ENCODE data around the gene NFATC1.

The NFATC1 gene

DNA sequence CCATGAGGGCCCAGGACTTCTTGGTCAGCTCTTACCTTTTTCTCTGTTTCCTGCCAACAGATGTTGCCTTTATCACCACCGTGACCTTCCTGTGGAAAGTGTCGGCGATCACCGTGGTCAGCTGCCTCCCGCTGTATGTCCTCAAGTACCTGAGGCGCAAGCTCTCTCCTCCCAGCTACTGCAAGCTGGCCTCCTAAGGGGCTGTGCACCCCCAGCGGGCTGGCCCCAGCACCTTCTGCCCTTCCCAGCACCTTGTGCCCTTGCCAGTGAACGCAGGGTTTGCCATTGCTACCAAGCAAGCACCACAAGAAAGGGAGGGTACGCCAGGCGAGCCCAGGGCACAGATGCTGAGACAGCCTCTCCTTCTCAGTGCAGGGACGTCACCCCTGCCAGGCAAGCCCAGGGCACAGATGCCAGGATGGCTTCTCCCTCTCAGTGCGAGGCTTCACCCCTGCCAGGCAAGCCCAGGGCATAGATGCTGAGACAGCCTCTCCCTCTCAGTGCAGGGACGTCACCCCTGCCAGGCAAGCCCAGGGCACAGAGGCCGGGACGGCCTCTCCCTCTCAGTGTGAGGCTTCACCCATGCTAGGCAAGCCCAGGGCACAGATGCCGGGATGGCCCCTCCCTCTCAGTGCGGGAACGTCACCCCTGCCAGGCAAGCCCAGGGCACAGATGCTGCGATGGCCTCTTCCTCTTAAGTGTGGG is 18.4 kb upstream of the NFATC1 start:
- Histone ChIP-seq H3K27ac (ENCODE audit: low read length) (no peak overlapping the region), H3K4me1 (ENCODE audit: control insufficient read depth in 1 of 2, insufficient read depth in 2 of 2, low read length in 2 of 2) (peaks cover 0 to 3% of the 10 kb centered on the region in 2 donors), H3K4me3 (ENCODE audit: low read depth in 1 of 2, low read length in 2 of 2) (no peak overlapping the region), H3K36me3 (ENCODE audit: control insufficient read depth in 1 of 2, insufficient read depth in 2 of 2, low read length in 2 of 2) (peaks cover 3 to 22% of the 10 kb centered on the region in 2 donors), H3K9me3 (ENCODE audit: control insufficient read depth in 1 of 2, low read length in 2 of 2) (no peaks in the 10 kb centered on the region), H3K27me3 (ENCODE audit: low read depth, low read length) (no peaks in the 10 kb centered on the region)

DNA sequence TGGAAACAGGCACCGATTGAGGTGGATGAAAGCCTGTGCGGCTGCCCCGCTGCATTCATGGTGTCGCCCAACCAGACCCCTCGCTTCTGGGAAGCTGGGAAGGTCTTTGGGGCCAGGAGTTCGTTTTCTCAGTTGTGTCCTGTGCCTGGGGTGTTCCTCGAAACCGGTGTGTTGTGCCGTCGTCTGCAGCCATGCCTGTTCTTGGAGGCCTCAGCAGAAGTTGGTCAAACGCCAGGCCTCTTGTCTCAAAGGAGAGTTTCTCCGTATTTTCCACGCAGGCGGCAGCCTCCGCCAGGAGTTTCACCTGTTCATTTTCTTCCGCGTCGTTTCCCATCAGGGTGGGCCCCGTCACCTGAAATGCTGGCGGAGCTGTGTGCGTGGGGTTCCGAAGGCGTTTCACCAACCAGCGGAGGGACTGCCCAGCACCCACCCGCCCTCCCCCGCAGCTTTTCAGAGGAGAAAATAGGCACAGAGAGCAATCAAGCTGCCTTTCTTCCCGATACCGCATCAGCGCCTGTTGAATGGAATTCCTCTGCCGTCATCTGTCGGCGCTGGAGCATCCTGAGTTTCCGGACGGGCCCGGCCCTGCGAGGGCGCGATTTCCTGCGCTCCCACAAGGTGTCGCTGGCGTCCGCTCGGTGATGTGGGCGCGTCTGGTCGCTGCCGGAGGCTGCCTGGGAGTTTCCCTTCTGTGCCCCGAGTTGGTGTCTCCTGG is 17.0 kb upstream of the NFATC1 start:
- H3K27ac ChIP-seq (ENCODE audit: low read length): no peak overlapping the region
- peaks cover 3 to 21% of the 10 kb centered on the region in 2 donors for H3K36me3 ChIP-seq (ENCODE audit: control insufficient read depth in 1 of 2, insufficient read depth in 2 of 2, low read length in 2 of 2)
- no peak overlapping the region for H3K4me3 ChIP-seq (ENCODE audit: low read depth in 1 of 2, low read length in 2 of 2)
- H3K27me3 ChIP-seq (ENCODE audit: low read depth, low read length): no peaks in the 10 kb centered on the region
- H3K4me1 ChIP-seq (ENCODE audit: control insufficient read depth in 1 of 2, insufficient read depth in 2 of 2, low read length in 2 of 2): peaks cover 0 to 3% of the 10 kb centered on the region in 2 donors
- H3K9me3 ChIP-seq (ENCODE audit: control insufficient read depth in 1 of 2, low read length in 2 of 2): no peaks in the 10 kb centered on the region

DNA sequence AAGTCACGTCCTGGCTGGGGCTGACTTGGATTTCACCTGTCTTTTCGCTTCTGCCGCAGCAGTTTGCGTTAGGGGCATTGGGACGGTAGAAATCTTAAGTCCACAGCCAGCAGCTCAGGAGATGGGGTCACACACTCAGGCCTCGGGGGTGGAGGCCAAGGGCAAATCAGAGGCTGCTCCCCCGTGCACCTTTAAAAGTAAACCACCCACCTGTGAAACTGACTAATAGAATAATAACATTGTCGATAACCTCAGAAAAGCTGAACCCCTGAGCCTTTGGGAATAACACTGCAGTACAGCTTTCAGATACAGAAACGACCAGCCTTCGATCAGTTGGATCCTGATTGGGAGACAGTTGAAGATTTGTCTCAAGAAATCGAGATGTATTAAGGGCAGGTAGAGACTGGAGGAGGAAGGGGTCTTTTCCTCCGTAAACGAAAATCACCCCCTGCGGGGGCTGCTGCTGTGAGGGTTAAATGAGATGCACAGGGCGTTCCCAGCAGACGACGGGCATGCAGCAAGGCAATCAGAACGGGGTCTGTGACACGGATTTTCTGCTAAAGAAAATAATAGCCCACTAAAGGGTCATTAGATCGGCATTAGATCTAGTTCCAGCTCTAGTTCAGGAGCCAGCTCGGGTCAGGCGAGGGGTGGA is 16.4 kb upstream of the NFATC1 start:
- H3K9me3 ChIP-seq (ENCODE audit: control insufficient read depth in 1 of 2, low read length in 2 of 2): no peaks in the 10 kb centered on the region
- no peak overlapping the region for H3K4me3 ChIP-seq (ENCODE audit: low read depth in 1 of 2, low read length in 2 of 2)
- H3K4me1 ChIP-seq (ENCODE audit: control insufficient read depth in 1 of 2, insufficient read depth in 2 of 2, low read length in 2 of 2): peaks cover 0 to 3% of the 10 kb centered on the region in 2 donors
- no peak overlapping the region for H3K27ac ChIP-seq (ENCODE audit: low read length)
- H3K36me3 ChIP-seq (ENCODE audit: control insufficient read depth in 1 of 2, insufficient read depth in 2 of 2, low read length in 2 of 2): peaks cover 3 to 15% of the 10 kb centered on the region in 2 donors
- no peaks in the 10 kb centered on the region for H3K27me3 ChIP-seq (ENCODE audit: low read depth, low read length)

DNA sequence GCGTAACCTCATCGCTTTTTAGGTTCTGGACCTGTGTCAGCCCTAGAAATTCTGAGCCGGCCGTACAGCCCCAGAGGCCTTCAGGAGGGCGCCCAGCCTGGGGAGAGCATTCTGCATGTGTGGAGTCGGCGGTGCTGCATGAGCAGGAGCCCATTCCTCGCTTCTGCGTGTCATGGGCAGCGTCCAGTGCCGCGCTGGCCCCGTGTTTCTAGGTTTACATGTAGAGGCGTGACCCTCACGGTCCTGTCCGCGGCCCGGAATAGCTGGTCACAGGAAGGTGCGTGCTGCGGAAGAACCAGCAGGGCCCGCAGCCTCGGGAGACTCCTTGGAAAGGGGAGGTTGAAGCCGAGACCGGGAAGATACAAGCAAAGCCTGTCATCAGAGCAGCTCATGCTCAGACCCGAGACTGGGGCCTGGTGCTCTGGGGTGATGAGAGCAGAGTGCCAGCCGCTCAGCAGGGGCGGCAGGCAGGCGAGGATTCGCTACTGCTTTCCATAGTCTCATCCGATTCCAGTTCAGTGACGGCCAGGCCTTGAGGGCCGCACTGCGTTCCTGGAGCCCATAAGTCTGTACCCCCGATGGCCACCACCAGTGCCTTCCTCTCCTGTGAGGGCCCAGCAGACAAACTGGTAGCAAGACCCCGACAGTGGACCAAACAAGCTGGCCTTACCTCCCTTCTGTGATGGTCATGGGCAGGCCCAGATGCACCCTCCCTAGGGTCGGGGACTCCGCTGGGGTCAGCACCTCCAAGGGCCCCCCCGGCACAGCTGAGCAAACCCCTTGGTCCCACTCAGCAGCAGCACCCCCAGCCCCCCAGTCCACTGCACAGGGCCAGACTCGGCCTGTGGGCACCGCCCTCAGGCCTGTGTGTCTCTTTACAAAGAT is 15.6 kb upstream of the NFATC1 start:
- Histone ChIP-seq H3K9me3 (ENCODE audit: control insufficient read depth in 1 of 2, low read length in 2 of 2) (no peaks in the 10 kb centered on the region), H3K27ac (ENCODE audit: low read length) (no peak overlapping the region), H3K4me1 (ENCODE audit: control insufficient read depth in 1 of 2, insufficient read depth in 2 of 2, low read length in 2 of 2) (peaks cover 0 to 3% of the 10 kb centered on the region in 2 donors), H3K4me3 (ENCODE audit: low read depth in 1 of 2, low read length in 2 of 2) (no peak overlapping the region), H3K27me3 (ENCODE audit: low read depth, low read length) (no peaks in the 10 kb centered on the region), H3K36me3 (ENCODE audit: control insufficient read depth in 1 of 2, insufficient read depth in 2 of 2, low read length in 2 of 2) (peaks cover 0 to 10% of the 10 kb centered on the region in 2 donors)

DNA sequence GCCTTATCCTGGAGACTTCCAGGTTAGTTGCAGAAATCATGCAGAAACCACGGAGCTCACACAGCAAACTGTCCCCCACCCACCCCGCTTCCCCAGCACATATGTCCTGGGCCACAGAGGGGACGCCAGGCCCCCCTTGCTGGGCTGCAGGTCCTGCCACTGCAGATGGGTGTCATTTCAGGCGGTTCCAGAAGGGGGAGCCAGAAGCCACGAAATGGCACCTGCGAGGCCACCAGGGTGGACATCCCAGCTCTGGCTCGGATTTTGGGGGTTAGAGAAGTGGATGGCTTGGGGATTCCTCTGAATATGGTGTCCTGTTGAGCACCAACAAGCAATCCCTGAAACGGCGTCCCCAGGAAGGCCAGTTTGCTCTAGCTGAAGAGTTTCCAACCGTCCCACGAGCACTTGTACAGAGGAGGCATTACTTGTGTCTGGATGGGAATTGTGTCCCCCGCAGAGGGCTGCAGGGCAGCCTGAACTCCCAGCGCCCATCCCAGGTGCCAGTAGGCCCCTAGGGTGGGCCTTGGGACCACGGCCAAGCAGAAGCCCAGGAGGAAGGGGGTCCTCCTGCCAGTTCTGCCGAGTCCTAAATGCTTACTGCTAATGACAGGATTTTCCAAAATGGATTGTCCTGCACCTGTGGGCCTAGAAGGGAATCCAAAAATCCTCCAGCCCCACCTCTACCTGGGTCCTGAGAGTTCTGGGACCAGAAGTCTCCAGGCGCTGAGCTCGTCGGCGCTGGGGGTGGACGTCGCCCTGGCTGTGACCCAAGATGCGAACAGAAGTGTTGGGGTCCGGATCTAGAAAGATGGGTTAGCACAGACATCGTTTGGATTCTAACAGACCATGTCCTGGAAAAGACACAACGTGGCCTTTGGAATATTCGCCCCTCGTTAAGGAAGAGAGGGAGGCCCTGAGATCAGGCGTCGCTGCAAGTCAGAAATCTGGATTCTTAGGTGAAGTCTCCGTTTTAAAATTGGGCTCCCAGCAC is 14.6 kb upstream of the NFATC1 start:
- H3K4me3 ChIP-seq (ENCODE audit: low read depth in 1 of 2, low read length in 2 of 2): no peak overlapping the region
- no peaks in the 10 kb centered on the region for H3K9me3 ChIP-seq (ENCODE audit: control insufficient read depth in 1 of 2, low read length in 2 of 2)
- H3K27me3 ChIP-seq (ENCODE audit: low read depth, low read length): no peaks in the 10 kb centered on the region
- no peak overlapping the region for H3K27ac ChIP-seq (ENCODE audit: low read length)
- peaks cover 0 to 3% of the 10 kb centered on the region in 2 donors for H3K4me1 ChIP-seq (ENCODE audit: control insufficient read depth in 1 of 2, insufficient read depth in 2 of 2, low read length in 2 of 2)
- peaks cover 0 to 10% of the 10 kb centered on the region in 2 donors for H3K36me3 ChIP-seq (ENCODE audit: control insufficient read depth in 1 of 2, insufficient read depth in 2 of 2, low read length in 2 of 2)

DNA sequence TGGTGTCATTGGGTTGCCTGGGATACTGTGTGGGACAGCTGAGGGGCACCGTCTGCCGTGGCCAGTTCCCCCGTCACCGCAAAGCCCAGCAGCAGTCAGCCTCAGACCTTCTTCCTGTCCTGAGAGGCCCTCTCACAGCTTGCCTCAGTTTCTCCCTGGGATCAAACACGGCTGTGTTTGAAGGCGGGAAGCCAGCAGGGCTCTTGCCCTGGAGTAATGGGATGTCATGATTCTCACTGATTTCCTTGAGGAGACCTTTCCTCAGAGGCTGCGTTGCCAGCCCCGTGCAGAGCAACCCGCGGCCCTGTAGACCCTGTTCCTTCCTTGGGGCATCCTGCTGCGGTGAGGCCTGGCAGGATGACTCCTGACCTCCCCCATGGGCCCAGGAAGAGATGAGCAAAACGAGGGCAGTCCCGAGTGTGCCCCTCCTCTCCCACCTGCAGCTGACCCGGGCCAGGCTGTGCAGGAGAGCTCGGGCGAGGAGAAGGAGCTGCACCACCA is 13.9 kb upstream of the NFATC1 start:
- no peaks in the 10 kb centered on the region for H3K9me3 ChIP-seq (ENCODE audit: control insufficient read depth in 1 of 2, low read length in 2 of 2)
- peaks cover 0 to 9% of the 10 kb centered on the region in 2 donors for H3K36me3 ChIP-seq (ENCODE audit: control insufficient read depth in 1 of 2, insufficient read depth in 2 of 2, low read length in 2 of 2)
- H3K4me1 ChIP-seq (ENCODE audit: control insufficient read depth in 1 of 2, insufficient read depth in 2 of 2, low read length in 2 of 2): peaks cover 0 to 3% of the 10 kb centered on the region in 2 donors
- no peak overlapping the region for H3K4me3 ChIP-seq (ENCODE audit: low read depth in 1 of 2, low read length in 2 of 2)
- H3K27me3 ChIP-seq (ENCODE audit: low read depth, low read length): no peaks in the 10 kb centered on the region
- no peak overlapping the region for H3K27ac ChIP-seq (ENCODE audit: low read length)

DNA sequence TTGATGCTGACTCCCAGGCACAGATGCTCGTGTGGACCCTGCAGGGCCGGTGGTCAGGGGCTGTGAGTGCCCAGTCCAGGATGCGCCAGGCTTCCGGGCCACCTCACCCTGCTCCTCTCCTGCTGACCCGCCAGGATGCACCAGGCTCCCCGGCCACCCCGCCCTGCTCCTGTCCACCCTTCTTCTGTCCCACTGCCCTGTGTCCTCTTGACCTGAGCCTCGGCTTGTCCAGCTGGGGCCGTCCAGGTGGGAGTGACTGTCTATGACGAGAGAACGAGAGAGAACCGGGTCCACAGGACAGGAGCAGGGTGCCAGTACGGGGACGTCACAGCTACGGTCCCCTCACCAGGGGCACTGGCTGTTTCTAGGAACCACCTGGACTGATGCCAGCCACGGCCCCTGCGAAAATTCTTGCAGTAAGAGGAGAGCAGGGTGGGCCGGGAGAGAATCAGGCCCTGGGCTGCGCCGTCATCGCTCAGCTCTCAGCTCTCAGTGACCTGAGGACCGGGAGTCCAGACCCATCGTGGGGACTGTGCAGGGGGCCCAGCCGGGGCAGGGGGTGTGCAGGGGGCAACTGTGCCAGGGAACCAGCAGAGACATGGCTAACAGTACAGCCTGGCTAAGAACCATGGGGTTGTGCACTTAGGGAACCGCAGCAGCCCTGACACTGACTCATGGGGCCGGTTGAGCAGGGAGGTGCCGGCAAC is 12.9 kb upstream of the NFATC1 start:
- H3K4me1 ChIP-seq (ENCODE audit: control insufficient read depth in 1 of 2, insufficient read depth in 2 of 2, low read length in 2 of 2): peaks cover 0 to 3% of the 10 kb centered on the region in 2 donors

DNA sequence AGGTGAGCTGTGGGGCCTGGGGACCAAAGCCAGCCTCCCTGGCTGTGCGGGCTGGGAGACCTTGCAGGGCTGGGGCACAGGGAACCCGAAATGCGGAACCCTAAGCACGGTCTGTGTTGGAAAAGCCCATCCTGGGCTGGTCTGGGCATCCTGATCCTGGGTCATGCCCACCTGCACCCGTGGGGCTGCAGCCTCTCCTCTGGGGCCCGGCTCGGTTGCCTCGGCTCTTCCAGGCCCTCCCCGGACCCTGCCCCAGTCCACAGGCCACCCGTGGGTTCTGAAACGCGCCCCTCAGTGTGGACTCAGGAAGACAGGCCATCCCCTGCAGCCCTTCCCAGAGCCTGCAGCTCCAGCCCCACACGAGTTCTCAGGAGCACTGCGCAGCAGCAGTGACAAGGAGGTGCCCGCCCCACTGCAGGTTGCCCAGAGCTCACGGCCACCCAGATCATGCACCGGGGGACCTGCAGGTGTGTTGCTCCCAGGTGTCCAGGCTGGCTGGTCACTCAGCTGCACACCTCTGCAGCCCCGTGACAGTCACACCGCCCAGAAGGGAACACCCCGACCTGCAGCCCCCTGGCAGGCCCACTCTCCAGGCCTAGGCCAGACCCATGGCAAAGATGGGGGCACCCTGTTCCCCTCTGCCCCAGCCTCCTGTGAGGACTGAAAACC is 12.2 kb upstream of the NFATC1 start:
- Histone ChIP-seq H3K27ac (ENCODE audit: low read length) (no peak overlapping the region), H3K4me3 (ENCODE audit: low read depth in 1 of 2, low read length in 2 of 2) (no peak overlapping the region), H3K9me3 (ENCODE audit: control insufficient read depth in 1 of 2, low read length in 2 of 2) (no peaks in the 10 kb centered on the region), H3K27me3 (ENCODE audit: low read depth, low read length) (peaks cover 6% of the 10 kb centered on the region), H3K36me3 (ENCODE audit: control insufficient read depth in 1 of 2, insufficient read depth in 2 of 2, low read length in 2 of 2) (no peaks in the 10 kb centered on the region), H3K4me1 (ENCODE audit: control insufficient read depth in 1 of 2, insufficient read depth in 2 of 2, low read length in 2 of 2) (peaks cover 0 to 3% of the 10 kb centered on the region in 2 donors)

More for the DNA sequence above, 12.9 kb upstream of the NFATC1 start:
- Histone ChIP-seq H3K27me3 (ENCODE audit: low read depth, low read length) (no peaks in the 10 kb centered on the region), H3K4me3 (ENCODE audit: low read depth in 1 of 2, low read length in 2 of 2) (no peak overlapping the region), H3K36me3 (ENCODE audit: control insufficient read depth in 1 of 2, insufficient read depth in 2 of 2, low read length in 2 of 2) (no peaks in the 10 kb centered on the region), H3K27ac (ENCODE audit: low read length) (no peak overlapping the region), H3K9me3 (ENCODE audit: control insufficient read depth in 1 of 2, low read length in 2 of 2) (no peaks in the 10 kb centered on the region)

DNA sequence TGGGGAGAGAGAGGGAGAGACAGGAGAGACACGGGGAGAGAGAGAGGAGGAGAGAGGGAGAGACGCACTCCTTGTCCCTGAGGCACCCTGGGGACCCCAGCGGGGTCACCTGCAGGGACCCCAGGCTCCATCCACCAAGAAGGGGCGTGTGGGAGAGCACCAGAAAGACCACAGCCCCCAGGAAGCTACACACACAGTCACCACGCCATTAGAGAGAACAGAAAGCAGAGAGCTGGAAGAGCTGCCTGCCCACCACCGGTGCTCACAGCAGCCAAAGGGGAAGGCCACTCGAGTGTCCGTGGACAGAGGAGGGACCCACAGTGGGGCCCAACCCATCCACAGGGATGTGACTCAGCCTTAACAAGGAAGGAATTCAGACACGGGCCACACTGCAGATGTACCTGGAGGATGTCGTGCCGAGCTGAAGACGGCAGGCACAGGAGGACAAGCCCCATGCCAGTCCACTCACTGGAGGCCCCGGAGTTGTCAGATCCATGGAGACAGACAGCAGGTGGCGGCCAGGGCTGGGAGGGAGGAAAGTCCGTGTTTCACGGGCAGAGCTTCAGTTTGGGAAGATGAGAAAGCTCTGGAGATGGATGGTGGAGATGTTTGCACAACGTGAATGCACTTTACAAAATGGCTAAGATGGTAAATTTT is 11.5 kb upstream of the NFATC1 start:
- no peak overlapping the region for H3K27ac ChIP-seq (ENCODE audit: low read length)
- no peaks in the 10 kb centered on the region for H3K4me1 ChIP-seq (ENCODE audit: control insufficient read depth in 1 of 2, insufficient read depth in 2 of 2, low read length in 2 of 2)
- H3K9me3 ChIP-seq (ENCODE audit: control insufficient read depth in 1 of 2, low read length in 2 of 2): no peaks in the 10 kb centered on the region
- H3K27me3 ChIP-seq (ENCODE audit: low read depth, low read length): peaks cover 10% of the 10 kb centered on the region
- H3K36me3 ChIP-seq (ENCODE audit: control insufficient read depth in 1 of 2, insufficient read depth in 2 of 2, low read length in 2 of 2): no peaks in the 10 kb centered on the region
- no peak overlapping the region for H3K4me3 ChIP-seq (ENCODE audit: low read depth in 1 of 2, low read length in 2 of 2)
